ENCODE results near the gene HSD17B11. TPM values are rescaled to one million over a fixed set of nuclear protein-coding genes. Genes with fewer than 3 reads are reported as not detected.
"Not testable (repeated sequence)": the region's sequence is repeated elsewhere in the genome, so short reads cannot be mapped to it uniquely, and the experiment has no call there.

Gene HSD17B11
- total and polyA plus RNA-seq, 11 donors = 6.6 to 28.0 (median 15.8) TPM

DNA sequence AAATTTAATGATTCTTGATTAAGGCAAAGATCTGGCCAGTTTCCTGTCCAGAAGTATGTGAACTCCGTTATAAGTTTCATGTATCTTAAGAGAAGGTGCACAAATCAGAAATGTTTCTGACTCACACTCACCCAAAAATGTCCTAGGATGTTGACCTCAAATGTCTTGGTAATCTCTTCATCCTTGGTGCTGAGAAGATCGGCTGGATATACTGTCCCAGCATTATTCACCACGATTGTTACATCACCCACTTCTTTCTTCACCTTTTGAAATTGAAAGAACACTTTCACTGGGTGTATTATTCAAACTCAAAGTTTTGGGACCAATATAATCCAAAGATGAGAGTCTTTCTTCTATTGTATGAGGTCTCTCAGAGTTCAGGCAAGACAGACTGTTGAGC, 74.0 kb downstream of the HSD17B11 start:
- DNase-seq (no peak), ATAC-seq (no peak)
- H3K36me3 ChIP-seq = no peaks in the 10 kb centered on the region
- H3K4me3 ChIP-seq = no peak overlapping the region
- TF ChIP-seq POLR2A (IDR thresholded peaks at IDR 0.05) = no peak
- TF ChIP-seq CTCF (IDR thresholded peaks at IDR 0.05) = no peak
- intact Hi-C loops (cut with DNase I) = no loop called here
- H3K27me3 ChIP-seq = no peaks in the 10 kb centered on the region
- H3K9me3 ChIP-seq = no peaks in the 10 kb centered on the region
- H3K27ac ChIP-seq = no peak overlapping the region
- peaks cover 0 to 13% (median 0%) of the 10 kb centered on the region in 12 donors for H3K4me1 ChIP-seq
- 89 to 92% (median 92%) methylated on average over 3 of the region's 3 CpGs for WGBS, 4 donors

GRCh38 chr4:87315000-87315399, 76.0 kb downstream of the HSD17B11 start:
- peaks cover 0 to 20% (median under 1%) of the 10 kb centered on the region in 12 donors for H3K4me1 ChIP-seq
- peak overlapping the region in 10 of 12 donors; percentile 25 to 78 (median 57) for H3K27ac ChIP-seq
- H3K27me3 ChIP-seq; H3K9me3 ChIP-seq; DNase-seq; H3K36me3 ChIP-seq; intact Hi-C loops (cut with DNase I); ATAC-seq: not testable (repeated sequence)
- H3K4me3 ChIP-seq = peak overlapping the region in 1 of 12 donors; percentile 22
- WGBS, 4 donors = 45 to 55% (median 54%) methylated on average over 4 of the region's 4 CpGs

DNA sequence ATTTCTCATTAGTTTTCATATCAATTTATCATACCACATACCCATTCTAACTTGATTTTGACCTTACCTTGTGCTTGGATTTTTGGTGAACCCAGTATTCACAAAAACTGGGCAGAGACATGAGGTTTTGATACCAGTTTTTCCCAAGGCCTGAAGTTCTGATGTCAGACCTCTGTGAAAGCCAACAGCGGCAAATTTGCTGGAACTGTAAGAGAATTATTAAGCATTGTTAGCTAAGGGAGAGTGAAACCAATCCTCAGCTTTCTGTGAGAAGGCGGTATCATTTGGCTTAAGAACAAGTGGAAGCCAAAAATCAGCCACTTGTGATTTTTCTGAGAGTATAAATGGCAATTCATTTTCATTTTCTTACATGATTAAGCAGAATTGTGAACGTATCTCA, 77.2 kb downstream of the HSD17B11 start:
- WGBS, 4 donors = 73 to 80% (median 75%) methylated on average over 3 of the region's 3 CpGs
- no peak overlapping the region for H3K4me3 ChIP-seq

DNA sequence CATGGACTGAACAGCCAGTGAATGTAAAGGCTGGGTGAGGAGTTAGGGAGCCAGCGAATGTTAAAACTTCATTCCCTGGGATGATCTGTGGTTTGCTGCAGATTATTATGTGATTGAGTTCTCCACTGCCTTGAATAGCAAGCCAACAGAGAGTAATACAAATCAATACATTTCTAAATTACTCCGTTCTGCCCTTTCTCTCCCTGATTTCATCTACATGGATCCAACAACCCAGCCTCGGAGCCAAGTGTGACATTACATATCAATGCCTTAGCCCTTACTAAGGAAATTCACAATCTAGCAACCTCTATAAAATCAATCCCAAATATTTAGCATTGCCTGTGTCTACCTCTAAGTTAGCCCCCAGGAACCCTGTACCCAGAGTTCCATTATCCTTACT, 79.3 kb downstream of the HSD17B11 start:
- no peak for ATAC-seq
- DNase-seq = no peak
- intact Hi-C loops (cut with DNase I) = no loop called here
- TF ChIP-seq CTCF (IDR thresholded peaks at IDR 0.05) = no peak
- no peak for TF ChIP-seq POLR2A (IDR thresholded peaks at IDR 0.05)
- Histone ChIP-seq H3K9me3 (no peaks in the 10 kb centered on the region), H3K4me3 (no peak overlapping the region), H3K27me3 (no peaks in the 10 kb centered on the region), H3K36me3 (no peaks in the 10 kb centered on the region), H3K27ac (no peak overlapping the region), H3K4me1 (peaks cover 0 to 22% (median 6%) of the 10 kb centered on the region in 12 donors)
- 94 to 99% (median 98%) methylated on average over 3 of the region's 3 CpGs for WGBS, 4 donors

More for the DNA sequence above, 77.2 kb downstream of the HSD17B11 start:
- H3K27me3 ChIP-seq = no peaks in the 10 kb centered on the region
- no peak for TF ChIP-seq CTCF (IDR thresholded peaks at IDR 0.05)
- no peak for TF ChIP-seq POLR2A (IDR thresholded peaks at IDR 0.05)
- ATAC-seq = no peak
- H3K4me1 ChIP-seq = peaks cover 0 to 22% (median 6%) of the 10 kb centered on the region in 12 donors
- H3K36me3 ChIP-seq = no peaks in the 10 kb centered on the region
- DNase-seq = no peak
- peak overlapping the region in 6 of 12 donors; percentile 13 to 78 (median 53) for H3K27ac ChIP-seq
- H3K9me3 ChIP-seq = no peaks in the 10 kb centered on the region
- intact Hi-C loops (cut with DNase I) = no loop called here
